GM21526 (cell line): Measurements from ENCODE around the gene SMIM10L2A.
"Not testable (repeated sequence)": the region's sequence is repeated elsewhere in the genome, so short reads cannot be mapped to it uniquely, and the experiment has no call there.

ENCODE experiments used
- ATAC-seq: cut with Tn5 transposase; IDR thresholded peaks from one replicate; pipeline ENCODE4 v1.9.1; 2021; ENCODE audit warnings: moderate library complexity; ENCODE audit not compliant: unreplicated experiment, low FRiP score

The SMIM10L2A gene

DNA sequence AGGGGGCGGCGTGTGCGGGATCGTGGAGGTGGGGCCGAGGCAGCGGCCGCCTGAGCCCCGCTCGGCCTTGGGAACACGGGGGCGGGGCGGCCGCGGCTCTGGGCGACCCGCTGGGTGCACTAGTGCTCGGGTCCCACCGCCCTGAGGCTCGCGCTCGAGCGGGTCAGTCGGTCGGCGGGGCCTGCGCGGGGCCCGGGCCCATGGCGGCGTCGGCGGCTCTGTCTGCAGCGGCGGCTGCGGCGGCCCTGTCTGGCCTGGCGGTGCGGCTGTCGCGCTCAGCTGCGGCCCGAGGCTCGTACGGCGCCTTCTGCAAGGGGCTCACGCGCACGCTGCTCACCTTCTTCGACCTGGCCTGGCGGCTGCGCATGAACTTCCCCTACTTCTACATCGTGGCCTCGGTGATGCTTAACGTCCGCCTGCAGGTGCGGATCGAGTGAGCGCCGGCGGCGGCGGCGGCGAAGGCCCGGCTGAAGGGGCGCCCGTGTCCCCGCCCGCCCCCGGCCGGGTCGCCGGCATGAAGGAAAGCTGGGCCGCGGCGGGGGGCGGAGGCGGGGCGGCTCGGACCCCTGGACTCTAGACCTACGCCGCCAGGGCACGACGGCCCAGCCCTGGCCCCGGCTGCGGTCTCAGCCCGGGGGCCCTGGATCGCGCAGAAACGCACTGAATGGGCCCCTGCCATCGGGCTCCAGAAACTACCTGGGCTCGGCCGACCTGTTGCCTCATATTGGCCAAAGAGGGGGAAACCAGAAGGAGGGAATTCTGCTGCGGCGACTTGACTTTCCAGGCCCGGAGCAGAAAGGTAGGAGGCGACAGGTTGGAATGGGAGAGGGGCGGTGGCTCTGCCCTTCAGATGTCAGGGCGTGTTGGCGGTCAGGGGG lies at the start of gene SMIM10L2A:
TSS of gene SMIM10L2A (plus strand) at position 13 of the 878 bp plus-strand sequence. CDS start at position 201, 188 bp downstream.
- peak; percentile 42 for ATAC-seq

DNA sequence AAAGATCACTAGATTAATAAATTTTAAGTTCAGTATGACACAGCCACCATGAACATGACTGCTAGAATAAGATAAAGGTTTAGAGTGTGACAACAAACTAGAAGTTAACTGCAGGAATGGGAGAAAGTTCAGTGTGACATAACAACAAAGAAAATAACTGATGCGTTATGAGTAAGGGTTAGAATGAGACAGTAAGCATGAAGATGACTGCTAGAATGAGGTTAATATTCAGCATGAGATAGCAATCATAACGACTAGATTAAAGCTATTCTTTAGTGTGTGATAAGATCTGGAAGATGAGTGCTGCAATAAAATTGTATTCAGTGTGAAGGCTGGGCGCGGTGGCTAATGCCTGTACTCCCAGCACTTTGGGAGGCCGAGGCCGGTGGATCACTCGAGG lies 48.4 kb upstream of the SMIM10L2A start:
- ATAC-seq: no peak

DNA sequence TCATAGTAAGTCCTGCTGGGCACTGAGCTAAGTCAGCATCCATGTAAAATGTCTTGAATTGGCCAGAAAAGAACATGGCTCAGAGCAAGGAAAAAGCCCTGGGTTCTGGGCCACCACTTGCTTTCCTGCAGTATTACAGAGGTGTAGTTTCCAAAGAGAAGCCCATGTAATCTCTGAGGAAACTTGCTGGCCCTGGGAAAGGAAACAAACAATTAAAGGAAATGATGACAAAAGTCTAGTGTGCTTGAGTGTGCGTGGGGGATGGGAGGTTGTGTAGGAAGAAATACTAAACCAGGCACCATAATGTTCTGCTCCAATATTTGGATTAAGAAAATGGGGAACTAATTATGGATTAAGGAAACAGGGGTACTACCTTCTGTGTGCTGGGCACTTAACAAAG lies 39.5 kb upstream of the SMIM10L2A start:
- ATAC-seq: no peak

DNA sequence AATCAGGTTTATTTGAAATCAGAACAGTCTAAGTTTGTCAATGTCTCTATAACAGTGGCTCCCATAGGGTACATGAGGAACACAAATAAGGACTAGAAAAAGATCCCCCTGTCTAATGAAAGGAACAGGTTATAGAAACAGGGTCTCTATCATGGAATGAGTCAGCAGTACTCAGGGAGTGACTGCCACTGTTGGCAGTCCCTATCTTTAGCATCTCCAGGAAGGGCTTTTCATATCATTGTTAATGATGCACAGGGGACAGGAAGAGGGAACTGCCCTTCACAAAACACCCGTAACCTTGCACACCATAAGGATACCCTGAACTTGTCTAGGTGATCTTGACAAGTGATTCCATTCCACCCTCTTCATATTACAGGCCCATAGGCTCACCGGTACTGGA lies 38.5 kb upstream of the SMIM10L2A start:
- ATAC-seq: no peak

DNA sequence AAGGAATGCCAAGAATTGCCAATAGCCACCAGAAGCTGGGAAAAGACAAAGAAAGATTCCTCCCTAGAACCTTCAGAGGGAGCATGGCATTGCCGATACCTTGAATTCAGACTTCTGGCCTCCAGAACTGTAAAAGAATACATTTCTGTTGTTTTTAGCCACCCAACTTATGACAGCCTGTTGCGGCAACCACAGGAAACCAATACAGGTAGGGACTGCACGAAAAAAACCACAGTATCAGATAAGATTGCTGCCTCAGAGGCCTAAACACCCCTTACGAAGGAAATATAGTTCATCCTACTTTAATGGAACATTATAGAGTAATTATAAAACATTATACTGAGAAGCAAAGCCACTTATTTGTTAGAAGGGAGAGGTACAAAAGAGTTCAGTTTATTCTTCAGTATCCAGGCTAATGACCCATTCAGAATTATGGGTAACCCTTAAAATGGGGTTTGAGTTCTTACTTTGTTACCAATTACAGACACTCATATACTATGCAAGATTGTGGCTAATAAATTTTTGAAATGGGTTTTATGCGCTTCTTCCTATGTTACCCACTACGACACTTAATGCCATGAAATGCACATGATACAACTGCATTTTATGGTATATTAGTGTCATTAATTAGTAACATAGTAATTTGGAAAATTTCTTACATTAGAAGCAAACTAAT lies 37.4 kb upstream of the SMIM10L2A start:
- no peak for ATAC-seq

DNA sequence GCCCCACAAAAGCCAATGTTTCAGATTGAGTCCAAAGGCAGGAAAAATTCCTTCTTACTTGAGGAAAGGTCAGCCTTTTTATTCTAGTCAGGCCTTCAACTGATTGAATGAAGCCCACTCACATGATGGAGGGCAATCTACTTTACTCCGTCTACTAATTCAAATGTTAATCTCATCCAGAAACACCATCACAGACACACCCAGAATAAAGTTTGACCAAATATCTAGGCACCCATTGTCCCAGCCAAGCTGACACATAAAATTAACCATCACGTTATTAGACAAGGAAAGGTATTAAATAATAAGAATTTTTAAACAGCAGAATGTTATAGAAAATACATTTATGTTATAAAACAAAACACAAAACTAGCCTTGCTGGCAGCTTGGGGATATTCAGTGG lies 32.9 kb upstream of the SMIM10L2A start:
- ATAC-seq: no peak

DNA sequence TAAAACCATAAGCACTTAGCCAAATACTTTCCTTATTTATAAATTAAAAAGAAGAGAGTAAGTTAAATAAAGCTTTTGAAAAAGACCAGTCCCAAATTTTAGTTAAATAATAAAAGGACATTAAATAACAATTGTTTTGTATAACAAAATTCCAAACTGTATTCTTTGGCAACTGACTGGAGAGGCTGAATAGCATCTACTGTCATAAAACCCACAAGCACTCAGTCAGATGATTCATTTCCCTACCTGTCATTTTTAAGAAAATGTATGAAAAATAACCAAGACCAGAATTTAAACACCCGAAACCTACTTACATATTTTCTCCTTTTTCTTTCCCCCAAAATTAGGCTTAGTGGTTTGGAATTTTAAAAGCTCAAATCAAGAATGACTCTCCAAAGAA lies 32.5 kb upstream of the SMIM10L2A start:
- ATAC-seq: no peak

DNA sequence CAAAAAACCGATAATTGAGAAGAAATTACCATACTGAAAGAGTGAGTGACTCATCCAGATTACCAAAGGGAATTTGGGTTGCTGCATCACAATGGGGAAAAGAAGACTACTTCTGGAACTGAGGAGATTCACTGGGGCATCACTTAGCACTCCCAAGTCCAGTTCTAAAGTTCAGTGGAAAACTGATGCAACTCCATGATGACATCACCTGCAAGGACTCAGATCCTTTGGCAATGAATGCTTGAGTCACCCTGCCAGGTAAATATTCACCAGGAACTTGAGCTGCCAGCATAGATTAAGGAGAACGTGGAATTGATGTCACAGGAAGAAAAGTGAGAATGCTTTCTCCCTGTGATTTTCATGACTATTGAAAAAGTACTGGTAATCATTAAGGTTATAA lies 32.0 kb upstream of the SMIM10L2A start:
- no peak for ATAC-seq

DNA sequence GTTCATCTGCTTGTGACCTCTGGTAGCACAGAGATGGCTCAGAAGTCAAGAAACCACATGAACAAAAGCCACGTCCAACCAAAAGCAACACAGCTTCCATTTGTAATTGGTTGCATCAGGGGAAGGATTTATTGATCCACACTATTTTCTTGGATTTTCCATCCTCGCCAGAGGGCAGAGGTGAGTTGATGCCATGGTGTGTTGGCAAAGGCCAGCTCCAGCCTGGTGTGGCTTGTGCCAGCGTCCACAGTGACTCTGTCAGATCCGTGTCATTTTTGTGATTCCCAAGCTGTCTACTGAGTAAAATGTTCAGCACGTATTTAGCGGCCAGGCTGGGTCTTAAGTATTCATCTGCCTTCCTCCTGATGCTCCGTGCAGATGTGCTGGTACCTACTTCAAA lies 30.0 kb upstream of the SMIM10L2A start:
- ATAC-seq: no peak

DNA sequence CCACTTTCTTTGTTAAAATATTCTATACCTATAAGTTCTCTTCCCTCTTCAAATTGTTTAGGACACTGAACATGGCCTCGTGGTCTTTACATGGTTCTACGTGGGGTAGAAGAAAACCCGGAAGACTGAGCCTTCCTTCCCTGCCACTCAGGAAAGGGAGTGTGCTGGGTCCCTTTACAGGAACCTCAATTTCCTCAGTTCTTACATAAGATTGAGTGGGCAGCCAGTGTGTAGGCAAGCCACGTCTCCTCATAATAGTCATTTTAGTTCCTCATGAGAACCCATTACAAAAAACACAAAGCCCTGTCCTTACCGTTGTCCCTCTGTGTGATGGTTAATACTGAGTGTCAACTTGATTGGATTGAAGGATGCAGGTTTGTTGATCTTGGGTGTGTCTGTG lies 28.7 kb upstream of the SMIM10L2A start:
- ATAC-seq: no peak

DNA sequence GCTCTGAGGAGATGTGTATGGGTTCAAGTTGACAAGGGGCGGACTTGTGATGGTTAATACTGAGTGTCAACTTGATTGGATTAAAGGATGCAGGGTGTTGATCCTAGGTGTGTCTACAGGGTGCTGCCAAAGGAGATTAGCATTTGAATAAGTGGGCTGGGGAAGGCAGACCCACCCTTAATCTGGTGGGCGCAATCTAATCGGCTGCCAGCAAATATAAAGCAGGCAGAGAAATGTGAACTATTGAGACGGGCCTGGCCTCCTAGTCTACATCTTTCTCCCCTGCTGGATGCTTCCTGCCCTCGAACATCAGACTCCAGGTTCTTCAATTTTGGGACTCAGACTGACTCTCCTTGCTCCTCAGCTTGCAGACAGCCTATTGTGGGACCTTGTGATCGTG lies 26.7 kb upstream of the SMIM10L2A start:
- ATAC-seq: no peak

DNA sequence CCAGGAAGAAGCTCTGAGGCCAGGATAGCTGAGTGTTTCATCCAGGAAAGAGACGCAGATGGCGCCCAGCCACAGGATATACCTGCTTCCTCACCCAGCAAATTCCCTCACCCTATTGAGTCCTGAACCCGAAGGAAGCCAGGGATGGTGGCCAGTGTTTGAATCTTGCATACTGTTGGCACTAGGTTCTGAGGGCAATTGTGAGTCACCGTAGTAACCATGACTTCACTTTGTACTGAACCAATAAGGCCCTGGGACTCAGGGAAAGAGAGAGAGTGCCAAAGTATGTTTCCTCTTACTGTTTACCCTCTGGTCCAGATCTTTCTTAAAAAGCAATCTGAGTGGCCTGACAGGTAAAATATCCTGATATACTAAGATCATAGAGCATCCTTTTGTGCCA lies 25.6 kb upstream of the SMIM10L2A start:
- no peak for ATAC-seq

DNA sequence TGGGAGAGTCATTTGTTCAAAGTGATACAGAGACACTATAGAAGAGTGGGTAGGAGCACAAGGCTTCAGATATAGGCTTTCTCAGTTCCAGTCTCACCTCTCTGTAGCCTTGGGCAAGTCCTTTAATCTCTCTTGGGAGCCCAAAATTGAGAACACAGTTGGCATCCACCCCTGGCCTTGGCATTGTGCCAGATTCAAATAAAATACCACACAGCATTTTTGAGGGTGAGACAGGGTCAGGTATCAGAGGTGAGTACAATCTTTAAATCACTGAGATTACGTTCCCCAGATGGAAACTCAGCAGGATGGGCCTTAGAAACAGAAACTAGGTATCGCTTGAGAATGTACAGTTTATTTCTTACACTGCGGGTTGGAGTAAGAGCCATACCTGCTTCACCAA lies 25.2 kb upstream of the SMIM10L2A start:
- ATAC-seq: no peak

DNA sequence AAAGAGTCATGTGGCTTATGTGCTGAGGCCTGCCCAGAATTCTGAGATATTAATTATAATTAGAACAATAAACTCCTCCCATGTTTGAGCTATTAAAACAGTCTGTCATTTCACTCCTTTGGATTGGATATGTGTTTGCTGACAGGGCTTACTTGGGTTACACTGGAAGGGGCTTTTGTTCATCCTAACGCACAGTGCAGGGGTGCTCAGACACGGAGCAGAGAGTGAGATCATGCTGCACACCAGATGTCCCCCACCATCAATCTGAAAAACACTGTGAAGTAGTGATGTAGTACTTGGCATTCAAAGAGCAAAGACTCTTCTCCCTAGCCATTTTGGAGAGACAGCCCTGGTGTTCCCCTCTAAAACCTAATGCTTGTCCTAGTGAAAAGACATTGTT lies 24.1 kb upstream of the SMIM10L2A start:
- ATAC-seq: no peak

DNA sequence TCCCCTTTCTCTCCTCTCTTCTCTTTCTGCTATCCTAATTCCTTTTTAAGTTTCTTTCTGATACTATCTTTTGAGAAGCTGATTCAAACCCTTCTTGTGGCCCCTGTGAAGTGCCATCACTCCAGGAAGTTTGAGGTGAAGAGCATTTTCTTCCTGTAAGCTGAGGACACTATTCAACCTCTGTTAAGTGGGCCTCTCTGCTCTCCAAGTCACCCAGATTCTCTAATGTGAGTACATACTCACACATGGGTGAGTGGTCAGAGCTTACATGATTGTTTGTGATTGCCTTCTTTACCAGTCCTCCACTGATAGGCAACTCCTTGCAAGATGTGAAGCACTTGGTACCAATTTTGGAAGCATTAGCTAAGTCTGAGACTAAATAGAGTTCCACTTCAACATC lies 18.4 kb upstream of the SMIM10L2A start:
- no peak for ATAC-seq

DNA sequence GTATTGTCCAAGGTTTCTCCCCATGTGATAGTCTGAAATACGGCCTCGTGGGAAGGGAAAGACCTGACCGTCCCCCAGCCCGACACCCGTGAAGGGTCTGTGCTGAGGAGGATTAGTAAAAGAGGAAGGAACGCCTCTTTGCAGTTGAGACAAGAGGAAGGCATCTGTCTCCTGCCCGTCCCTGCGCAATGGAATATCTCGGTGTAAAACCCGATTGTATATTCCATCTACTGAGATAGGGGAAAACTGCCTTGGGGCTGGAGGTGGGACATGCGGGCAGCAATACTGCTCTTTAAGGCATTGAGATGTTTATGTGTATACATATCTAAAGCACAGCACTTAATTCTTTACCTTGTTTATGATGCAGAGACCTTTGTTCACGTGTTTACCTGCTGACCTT lies 15.3 kb upstream of the SMIM10L2A start:
- ATAC-seq: not testable (repeated sequence)

DNA sequence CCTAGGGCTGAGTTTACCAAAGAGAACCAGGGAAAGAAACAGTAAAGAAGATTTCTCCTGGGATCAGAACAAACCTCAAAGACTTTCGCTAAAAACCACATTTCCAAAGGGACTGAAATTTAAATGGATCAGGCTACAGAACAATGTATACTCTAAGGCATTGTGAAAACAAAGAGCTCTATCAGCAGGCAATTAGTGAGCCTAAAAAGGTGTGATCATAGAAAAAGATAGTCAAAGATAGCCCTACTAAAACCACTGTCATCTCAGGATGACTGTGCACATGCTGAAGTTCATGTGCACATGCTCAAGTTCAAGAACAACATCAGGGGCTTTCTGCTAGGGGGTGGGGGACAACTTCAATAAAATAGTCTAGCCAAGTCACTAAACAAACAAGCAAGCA lies 12.9 kb upstream of the SMIM10L2A start:
- ATAC-seq: no peak

DNA sequence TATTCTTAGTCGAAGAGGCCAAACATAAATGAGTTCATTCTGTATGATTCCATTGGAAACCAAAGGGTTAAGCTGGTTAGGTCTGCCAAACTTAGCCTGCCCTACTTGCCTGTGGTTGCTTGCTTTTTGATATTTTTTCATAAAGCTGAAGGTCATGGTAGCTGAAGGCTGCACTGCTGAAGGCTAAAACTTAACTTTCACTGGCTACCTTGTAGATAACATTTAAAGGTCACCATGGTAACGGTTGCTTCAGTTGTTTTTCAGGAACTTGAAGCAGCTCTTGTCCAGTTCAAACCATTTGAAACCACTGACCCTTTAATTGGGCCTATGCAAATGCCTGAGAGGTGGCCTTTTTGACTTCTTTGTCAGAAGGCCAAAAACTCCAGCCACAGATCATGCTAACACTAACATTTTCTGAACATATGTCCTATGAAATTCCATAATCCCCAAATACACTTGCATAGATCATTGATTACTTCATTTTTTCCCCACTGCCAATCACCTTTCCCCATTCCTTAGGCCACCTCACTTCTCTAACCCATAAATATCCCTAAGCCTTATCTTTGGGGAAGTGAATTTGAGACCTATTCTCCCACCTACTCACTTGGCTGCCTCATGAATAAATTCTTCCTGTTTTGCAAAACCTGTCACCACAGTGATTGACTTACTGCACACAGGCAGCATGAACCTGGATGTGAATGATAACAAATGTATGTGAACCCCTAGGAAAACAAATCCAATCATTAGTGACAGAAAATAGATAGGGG lies 10.7 kb upstream of the SMIM10L2A start:
- ATAC-seq: no peak

DNA sequence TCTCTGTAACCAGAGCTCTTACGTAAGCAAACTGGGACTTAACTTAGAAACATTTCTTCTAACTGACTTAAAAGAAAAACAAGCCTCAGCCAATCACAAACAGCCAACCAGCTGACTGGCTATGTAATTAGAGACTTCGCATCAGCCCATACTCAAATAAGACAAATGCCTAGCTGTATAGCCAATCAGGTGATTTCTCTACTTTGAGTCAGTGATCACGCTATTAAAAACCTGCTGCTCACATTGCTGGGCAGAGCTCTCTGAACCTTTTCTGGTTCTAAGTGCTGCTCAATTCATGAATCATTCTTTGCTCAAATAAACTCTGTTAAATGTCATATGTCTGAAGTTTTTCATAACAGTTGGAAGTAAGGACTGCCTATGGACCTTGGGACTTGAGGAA lies 9.9 kb upstream of the SMIM10L2A start:
- no peak for ATAC-seq

DNA sequence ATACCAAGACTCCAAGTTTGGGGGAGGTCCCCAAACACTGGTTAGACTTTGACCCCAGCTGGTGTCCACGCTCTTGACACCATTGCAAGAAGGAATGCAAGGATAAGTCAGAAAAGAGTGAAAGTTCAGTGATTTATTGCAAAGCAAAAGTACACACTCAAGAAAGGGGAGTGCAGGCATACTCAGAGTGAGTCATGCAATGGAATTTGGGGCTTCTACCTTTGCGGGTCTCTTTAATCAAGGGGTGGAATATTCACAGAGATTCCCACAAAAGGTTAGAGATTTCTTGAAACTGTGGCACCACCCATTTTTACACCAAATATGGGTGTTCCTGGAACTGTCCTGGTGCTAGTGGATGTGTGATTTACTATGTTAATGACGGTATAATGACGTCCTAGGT lies 5.2 kb upstream of the SMIM10L2A start:
- ATAC-seq: no peak

DNA sequence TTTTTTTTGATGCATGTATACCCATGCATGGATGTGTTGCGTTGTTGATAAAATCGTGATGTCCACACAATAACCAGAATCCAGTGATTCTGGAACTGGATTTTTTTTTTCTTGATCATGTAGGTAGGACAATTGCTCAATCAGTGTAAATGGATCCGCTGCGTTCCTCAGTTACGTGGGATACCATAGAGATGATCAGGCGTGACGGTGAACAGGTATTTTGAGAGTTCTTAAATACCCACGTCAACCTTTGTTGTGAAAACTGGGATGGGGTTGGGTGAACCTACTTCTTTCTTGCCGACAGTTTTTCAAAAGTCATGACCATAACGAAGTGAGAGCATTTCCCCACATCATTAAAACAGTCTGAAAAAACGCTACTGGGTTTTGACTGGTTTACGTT lies 913 bp upstream of the SMIM10L2A start:
- ATAC-seq: no peak
